HAP-1 (cell line): ENCODE data around the gene NECAB2.

Experiments
- DNase-seq, 2 experiments: peaks; one replicate each; pipeline ENCODE4 v3.0.0-alpha.2; 2016 to 2020; ENCODE audit warnings: low spot score in 2 of 2
- H3K27me3 ChIP-seq: fragments of 250-450 bp; sonication (Bioruptor Pico); 2 replicates; pipeline ENCODE4 v1.5.1; 2020; ENCODE audit warnings: low read depth, mild to moderate bottlenecking, moderate library complexity
- H3K36me3 ChIP-seq: fragments of 250-450 bp; sonication (Bioruptor Pico); replicated peaks from 2 replicates; pipeline ENCODE4 v1.5.1; 2020; ENCODE audit warnings: mild to moderate bottlenecking
- H3K4me1 ChIP-seq: fragments of 250-450 bp; sonication (Bioruptor Pico); 2 replicates; pipeline ENCODE4 v1.5.1; 2020; ENCODE audit warnings: mild to moderate bottlenecking
- H3K4me3 ChIP-seq: fragments of 250-450 bp; sonication (Bioruptor Pico); 2 replicates; pipeline ENCODE4 v1.5.1; 2020; ENCODE audit warnings: mild to moderate bottlenecking, moderate library complexity
- H3K9me3 ChIP-seq: fragments of 250-450 bp; sonication (Bioruptor Pico); 2 replicates; pipeline ENCODE4 v1.5.1; 2020; ENCODE audit warnings: mild to moderate bottlenecking, moderate library complexity
- in situ Hi-C: fragments of 300-500 bp; cut with MboI; formaldehyde crosslinking; loops from 3 replicates; pipeline ENCODE4 v1.14.3; 2020; ENCODE audit warnings: low sequenced_read_pairs, inconsistent platforms, mixed read lengths

Gene NECAB2

DNA sequence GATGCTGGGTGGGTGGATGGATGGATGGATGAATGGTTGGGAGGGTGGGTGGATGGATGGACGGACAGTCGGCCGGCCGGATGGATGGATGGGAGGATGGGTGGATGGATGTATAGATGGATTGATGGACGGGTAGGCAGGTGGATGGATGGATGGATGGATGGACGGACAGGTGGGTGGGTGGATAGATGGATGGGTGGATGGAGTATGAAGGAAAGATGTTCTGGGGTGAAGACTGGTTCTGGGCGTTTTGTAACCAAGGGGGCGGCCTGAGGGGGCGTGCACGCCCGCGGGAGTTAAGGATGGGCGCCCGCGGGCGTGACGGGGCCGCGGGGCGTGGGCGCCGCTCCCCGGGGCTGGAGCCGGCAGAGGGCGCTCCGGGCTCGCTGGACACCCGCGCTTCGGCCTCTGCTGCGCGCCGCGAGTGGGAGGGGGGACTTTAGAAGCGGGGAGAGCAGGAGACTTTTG, at the start of gene NECAB2:
Gene NECAB2 (plus strand): TSS at position 407 of the 468 bp plus-strand sequence. CDS start 405 bp downstream, outside the sequence.
- H3K4me1 ChIP-seq = no peaks in the 10 kb centered on the region
- in situ Hi-C loops = loop anchor here (10.0 kb wide), 1 partner anchor 517 kb away; no protein-coding TSS in a partner anchor
- no peaks in the 10 kb centered on the region; the same call in 1 of the 2 replicates for H3K36me3 ChIP-seq
- H3K9me3 ChIP-seq = no peaks in the 10 kb centered on the region
- DNase-seq = peak in 1 of 2 experiments; percentile 76
- H3K4me3 ChIP-seq = peak within 1 kb of the TSS; percentile 16
- H3K27me3 ChIP-seq = no peaks in the 10 kb centered on the region

DNA sequence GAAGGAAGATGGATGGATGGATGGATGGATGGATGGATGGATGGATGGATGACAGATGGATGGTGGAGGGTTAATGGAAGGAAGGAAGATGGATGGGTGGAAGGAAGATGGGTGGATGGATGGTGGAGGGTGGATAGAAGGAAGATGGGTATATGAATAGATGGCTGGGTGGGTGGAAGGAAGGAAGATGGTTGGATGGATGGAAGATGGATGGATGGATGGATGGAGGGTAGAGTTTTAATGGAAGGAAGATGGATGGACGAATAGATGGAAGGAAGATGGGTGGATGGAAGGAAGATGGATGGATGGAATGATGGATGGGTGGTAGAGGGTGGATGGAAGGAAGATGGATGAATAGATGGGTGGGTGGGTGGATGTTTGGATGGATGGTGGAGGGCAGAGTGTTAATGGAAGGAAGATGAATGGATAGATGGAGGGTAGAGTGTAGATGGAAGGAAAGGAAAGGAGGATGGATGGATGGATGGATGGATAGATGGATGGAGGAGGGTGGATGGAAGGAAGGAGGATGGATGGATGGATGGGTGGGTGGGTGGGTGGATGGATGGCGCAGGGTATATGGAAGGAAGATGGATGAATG, 47.1 kb upstream of the NECAB2 start:
- H3K4me3 ChIP-seq = no peak overlapping the region
- H3K27me3 ChIP-seq = no peaks in the 10 kb centered on the region
- H3K9me3 ChIP-seq = no peaks in the 10 kb centered on the region
- in situ Hi-C loops = no loop called here
- no peak for DNase-seq
- H3K36me3 ChIP-seq = peaks cover 4% of the 10 kb centered on the region; the same call in 1 of the 2 replicates
- no peaks in the 10 kb centered on the region for H3K4me1 ChIP-seq

DNA sequence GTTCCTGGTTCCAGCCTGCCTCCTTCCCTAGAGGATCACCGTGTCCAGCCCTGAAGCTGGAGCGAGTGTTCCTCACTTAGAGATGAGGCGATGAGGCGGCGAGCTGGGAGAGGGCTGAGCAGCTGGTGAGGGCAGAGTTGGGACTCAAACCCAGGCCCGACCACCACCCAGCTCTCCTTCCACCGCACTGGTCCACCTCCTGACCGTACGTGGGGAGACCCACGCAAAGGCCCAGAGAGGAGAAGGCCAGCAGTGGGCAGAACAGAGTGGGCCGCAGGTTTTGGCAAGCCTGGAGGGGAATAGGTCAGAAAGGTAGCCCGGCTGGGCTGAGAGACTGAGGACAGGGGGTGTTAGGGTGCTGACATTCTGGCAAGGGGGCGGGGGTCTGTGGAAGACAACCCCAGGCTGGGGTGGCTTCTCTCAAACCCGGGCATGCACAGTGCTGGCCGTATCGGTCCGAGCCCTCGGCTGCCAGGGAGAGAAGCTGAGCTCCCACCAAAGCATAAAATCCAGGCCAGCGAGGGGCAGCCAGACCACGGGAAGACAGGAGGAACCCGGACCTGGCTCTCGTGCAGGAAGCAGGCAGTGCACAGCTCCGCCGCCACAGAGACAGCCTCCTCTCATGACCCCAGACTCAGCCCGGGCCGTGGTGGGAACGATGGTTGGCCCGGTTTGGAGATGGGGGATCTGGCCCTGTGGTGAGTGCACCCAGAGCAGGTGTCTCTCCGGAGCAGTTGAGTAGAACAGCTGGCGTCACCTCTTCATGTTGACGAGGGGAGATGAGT, 44.3 kb upstream of the NECAB2 start:
- no peaks in the 10 kb centered on the region for H3K36me3 ChIP-seq
- in situ Hi-C loops = no loop called here
- peaks cover 8% of the 10 kb centered on the region for H3K4me1 ChIP-seq
- no peak for DNase-seq
- no peak overlapping the region for H3K4me3 ChIP-seq
- H3K9me3 ChIP-seq = no peaks in the 10 kb centered on the region
- H3K27me3 ChIP-seq = no peaks in the 10 kb centered on the region

DNA sequence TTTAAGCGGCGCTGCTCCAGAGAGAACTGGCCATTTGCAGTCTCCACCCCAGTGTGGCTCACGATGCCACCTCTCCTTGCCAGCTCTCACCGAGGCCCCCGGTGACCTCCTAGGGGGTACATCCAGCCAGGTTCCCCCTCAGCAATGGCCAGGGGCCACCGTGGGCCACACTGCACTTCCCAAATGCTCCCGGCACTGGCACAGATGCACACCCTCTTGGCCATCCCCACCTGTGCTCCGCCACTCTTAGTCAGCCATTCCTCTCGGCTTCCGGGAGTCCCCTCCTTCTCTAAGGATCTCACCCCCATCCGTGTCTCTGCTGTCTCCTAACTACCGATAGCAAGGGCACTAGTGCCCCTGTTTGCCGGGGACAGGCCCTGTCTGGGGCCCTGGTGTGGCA, 43.4 kb upstream of the NECAB2 start:
- H3K27me3 ChIP-seq = no peaks in the 10 kb centered on the region
- in situ Hi-C loops = no loop called here
- DNase-seq = no peak
- no peaks in the 10 kb centered on the region for H3K36me3 ChIP-seq
- no peaks in the 10 kb centered on the region for H3K9me3 ChIP-seq
- peaks cover 8% of the 10 kb centered on the region for H3K4me1 ChIP-seq
- no peak overlapping the region for H3K4me3 ChIP-seq

DNA sequence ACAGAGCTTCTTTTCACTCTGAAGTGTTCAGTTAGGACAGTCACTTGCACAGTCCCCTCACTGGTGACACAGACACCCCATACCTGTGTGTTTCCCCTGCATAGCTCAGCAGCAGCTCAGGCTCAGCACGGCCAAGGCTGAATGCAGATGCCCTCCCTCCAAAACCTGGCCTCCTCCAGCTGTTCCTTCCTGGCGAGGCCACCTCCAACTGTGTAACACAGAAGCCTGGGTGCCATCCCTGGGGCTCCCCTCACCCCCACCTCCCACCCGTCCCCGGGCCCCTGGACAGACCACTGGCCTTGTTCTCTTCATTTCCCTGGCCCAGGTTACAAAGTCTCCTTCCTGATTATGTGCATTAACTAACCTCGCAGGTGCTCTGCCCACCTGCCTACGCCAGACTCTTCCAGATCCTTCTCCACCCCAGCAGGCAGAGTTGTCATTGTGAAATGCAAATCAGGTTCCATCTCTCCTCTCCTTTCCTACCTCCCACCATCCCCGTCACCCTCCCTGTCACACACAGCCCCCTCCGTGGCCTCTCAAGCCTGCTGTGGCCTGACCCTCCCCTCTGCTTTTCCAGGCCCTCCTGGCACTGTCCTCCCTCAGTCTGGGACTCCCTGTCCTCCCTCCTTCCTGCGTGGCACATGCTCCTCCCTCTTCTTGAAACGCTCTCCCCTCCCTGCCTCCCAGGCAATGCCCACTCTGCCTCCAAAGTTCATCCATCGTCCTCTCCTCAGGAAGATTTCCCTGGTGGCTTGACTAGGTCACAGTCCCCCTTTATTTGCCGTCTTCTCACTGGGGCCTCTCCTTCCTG, 42.7 kb upstream of the NECAB2 start:
- H3K4me1 ChIP-seq = peaks cover 8% of the 10 kb centered on the region
- no peaks in the 10 kb centered on the region for H3K36me3 ChIP-seq
- H3K4me3 ChIP-seq = no peak overlapping the region
- in situ Hi-C loops = no loop called here
- H3K27me3 ChIP-seq = no peaks in the 10 kb centered on the region
- H3K9me3 ChIP-seq = no peaks in the 10 kb centered on the region
- no peak for DNase-seq

DNA sequence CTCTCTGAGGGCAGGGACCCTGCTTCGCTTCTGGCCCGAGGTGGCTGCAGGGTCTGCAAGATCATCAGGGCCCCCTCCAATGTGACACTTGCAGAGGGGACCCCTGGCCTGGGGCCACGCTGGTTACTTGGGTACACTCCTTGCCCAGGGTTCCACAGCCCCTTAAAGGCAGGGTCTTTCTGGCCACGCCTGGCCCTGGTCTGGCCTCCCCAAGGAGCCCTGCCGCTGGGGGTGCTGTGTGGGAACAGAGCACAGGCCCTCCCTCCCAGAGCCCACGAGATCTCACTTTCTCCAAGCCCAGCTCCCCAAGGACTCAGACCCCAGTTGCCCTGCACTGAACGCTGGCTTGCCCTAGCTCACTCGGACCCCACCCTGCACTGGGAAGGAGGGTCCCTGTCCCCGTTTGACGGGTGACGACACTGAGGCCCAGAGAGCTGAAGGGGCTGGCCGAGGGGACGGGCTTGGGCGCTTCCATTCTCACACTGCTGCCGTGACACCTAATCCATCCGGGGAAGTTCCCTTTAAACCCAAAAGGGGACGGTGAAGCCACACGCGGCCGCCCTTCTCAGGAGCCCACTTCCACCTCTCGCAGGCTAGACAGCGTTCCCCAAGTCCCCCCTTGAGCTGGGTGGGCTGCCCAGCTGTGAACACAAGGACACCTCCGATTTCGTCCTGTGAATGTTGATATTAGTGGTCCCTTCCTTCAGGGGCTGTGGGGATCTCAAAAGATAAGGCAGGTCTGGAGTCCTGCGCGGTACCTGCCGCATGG, 41.9 kb upstream of the NECAB2 start:
- Histone ChIP-seq H3K36me3 (no peaks in the 10 kb centered on the region), H3K4me1 (peaks cover 8% of the 10 kb centered on the region), H3K27me3 (no peaks in the 10 kb centered on the region), H3K9me3 (no peaks in the 10 kb centered on the region), H3K4me3 (no peak overlapping the region)
- no peak for DNase-seq
- in situ Hi-C loops = no loop called here

DNA sequence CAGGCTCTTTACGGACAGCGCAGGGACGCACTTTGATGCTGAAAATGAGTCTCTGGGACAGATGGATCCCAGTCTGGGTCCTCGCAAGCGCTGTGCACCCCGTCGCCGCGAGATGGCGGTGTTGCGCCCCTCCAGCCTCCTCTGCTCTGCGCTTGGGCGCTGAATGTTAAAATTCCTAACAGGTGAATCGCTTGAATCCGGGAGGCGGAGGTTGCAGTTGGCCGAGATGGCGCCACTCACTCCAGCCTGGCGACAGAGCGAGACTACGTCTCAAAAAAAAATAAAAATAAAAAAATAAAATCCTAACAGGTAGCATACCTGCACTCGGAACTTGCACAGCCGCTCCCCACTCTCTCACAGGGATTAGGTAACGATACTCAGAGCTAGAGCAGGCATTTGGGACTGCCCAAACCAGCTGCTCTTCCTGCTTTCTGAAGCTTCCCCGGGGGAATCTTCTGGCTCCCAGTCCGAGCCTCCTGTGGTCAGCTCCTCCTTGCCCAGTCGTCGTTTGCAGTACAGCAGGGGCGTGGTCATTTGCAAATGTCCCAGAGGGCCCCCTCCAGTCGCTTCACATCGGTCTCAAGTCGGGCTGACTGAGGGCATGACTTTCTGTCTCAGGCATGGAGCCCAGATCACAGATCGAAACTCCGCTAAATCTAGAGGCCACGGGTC, 41.2 kb upstream of the NECAB2 start:
- in situ Hi-C loops = no loop called here
- Histone ChIP-seq H3K4me3 (no peak overlapping the region), H3K36me3 (no peaks in the 10 kb centered on the region), H3K4me1 (peaks cover 8% of the 10 kb centered on the region), H3K9me3 (no peaks in the 10 kb centered on the region), H3K27me3 (no peaks in the 10 kb centered on the region)
- peak; percentile 46 to 88 for DNase-seq

DNA sequence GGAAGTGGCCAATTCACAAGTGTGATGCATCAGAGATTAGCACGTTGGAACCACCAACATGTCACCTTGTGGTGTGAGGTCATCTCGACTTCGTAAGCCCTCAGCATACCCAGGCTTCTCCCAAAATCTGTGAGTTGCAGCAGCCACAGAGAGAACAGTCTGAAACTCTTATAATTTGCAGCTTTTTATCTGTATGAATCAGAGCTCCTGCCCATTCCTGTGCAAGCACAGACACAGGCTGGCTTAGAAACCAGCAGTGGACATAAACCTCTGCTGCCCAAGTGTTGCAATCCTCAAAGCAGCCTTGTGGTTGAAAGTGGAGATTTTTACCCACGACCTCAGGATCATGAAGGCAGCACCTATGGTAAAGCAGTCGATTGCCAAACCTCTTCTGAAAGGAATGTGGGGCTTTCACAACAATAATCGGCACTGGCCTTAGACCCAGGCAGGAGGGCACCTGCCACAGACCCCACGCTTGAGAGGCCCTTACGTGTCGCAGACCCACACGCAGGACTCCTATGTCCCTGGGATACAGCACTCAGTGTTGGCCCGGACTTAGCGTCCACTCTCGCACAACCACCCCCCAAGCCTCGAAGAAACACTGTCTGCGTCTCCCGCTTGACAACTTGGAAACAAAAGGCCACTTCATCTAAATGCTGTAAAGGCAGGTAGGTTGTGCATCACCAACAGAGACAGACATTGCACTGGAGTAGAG, 39.5 kb upstream of the NECAB2 start:
- no peak for DNase-seq
- H3K9me3 ChIP-seq = no peaks in the 10 kb centered on the region
- no peak overlapping the region for H3K4me3 ChIP-seq
- no peaks in the 10 kb centered on the region for H3K36me3 ChIP-seq
- in situ Hi-C loops = no loop called here
- no peaks in the 10 kb centered on the region for H3K27me3 ChIP-seq
- H3K4me1 ChIP-seq = peaks cover 8% of the 10 kb centered on the region

DNA sequence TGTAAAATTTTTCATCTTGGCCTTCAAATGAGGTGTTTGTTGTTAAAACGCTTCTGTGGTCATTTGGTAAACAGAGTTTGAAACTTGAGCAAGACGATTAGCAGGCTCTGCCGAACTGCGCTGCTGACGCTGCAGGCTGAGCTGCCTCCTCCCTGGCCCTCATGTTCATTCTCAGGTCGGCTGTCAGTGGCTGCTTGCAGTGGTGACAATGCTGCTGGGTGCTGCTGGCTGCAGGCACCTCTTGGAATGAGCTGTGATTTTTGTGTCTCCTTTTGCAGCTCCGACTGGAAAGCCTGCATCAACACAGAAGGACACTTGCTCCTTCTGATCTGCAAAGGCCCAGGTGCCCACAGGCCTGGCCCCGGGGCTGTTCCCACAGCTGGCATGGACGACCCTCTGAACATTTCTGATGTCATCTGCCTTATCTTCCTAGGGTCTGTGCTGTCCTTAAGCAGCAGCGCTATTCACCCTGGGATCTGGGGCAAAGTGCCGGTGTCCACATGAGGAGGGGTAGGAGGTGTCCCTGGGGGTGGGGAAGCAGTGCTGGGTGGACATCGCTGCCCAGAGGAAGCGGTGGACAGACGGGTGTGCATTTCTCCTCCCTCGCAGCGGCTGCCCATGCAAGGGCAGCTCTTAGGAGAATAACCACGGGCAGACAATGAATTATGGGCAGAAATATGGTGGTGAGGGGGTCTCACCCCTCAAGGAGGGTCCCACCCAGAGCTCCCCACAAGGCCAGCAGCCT, 38.1 kb upstream of the NECAB2 start:
- Histone ChIP-seq H3K4me1 (peaks cover 8% of the 10 kb centered on the region), H3K9me3 (no peaks in the 10 kb centered on the region), H3K4me3 (no peak overlapping the region), H3K36me3 (no peaks in the 10 kb centered on the region), H3K27me3 (no peaks in the 10 kb centered on the region)
- no peak for DNase-seq
- in situ Hi-C loops = no loop called here

DNA sequence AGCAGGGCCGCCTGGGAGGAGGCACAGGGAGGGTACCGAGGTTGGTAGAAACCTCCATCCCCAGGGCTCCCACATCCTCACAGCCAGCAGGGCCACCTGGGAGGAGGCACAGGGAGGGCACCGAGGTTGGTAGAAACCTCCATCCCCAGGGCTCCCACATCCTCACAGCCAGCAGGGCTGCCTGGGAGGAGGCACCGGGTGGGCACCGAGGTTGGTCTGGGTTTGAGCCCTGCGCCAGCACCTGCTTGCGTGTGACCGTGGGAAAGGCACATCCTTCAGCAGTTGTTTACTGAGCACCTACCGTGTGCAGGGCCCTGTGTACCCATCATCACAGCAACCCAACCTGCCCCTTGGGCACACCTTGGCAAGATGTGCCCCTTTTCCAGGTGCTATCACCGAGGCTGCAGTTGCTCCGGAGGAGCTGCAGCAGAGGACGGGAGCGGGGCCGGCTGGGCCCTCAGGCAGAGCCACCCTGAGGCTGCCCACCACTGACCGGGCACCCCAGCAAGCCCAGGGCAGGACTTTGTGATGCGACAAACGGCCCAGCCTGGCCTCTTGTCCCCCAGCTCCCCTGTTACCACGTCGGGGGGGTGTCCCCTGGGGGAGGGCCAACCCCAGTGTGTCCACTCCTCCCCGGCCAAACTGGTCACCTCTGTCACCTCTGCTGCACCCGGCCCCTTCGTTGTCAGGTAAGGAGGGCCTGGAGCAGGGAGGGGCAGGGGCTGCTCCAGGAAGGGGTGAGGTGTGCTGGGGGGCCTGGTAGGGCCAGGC, 37.1 kb upstream of the NECAB2 start:
- Histone ChIP-seq H3K36me3 (no peaks in the 10 kb centered on the region), H3K4me1 (peaks cover 8% of the 10 kb centered on the region), H3K4me3 (no peak overlapping the region), H3K27me3 (no peaks in the 10 kb centered on the region), H3K9me3 (no peaks in the 10 kb centered on the region)
- no peak for DNase-seq
- in situ Hi-C loops = no loop called here

DNA sequence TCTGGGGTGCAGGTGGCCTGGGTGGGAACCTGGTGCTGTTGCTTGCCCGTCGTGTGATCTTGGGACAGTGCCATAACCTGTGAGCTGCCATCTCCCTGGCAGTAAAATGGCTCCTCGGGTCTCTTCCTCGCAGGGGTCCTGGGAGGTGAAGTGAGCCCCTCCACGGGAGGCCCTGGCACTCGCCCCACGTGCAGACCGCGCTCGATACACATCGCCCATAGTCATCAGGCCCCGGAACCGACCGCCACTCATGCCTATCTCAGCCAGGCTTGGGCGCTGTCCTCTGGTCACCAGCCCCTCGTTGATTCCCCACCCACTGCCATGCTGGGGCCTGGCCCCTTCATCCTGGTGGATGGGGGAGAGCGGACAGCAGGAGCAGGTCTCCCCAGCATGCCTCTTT, 36.5 kb upstream of the NECAB2 start:
- in situ Hi-C loops = no loop called here
- Histone ChIP-seq H3K4me1 (peaks cover 8% of the 10 kb centered on the region), H3K36me3 (no peaks in the 10 kb centered on the region), H3K27me3 (no peaks in the 10 kb centered on the region), H3K4me3 (no peak overlapping the region), H3K9me3 (no peaks in the 10 kb centered on the region)
- no peak for DNase-seq
